HG03439 (cell line): Measurements from ENCODE around the gene MED12L.
"Not testable (repeated sequence)": the region's sequence is repeated elsewhere in the genome, so short reads cannot be mapped to it uniquely, and the experiment has no call there.

Experiments
- ATAC-seq: cut with Tn5 transposase; IDR thresholded peaks from one replicate; pipeline ENCODE4 v1.9.1; 2021; ENCODE audit warnings: mild to moderate bottlenecking, moderate library complexity; ENCODE audit not compliant: unreplicated experiment

The MED12L gene

DNA sequence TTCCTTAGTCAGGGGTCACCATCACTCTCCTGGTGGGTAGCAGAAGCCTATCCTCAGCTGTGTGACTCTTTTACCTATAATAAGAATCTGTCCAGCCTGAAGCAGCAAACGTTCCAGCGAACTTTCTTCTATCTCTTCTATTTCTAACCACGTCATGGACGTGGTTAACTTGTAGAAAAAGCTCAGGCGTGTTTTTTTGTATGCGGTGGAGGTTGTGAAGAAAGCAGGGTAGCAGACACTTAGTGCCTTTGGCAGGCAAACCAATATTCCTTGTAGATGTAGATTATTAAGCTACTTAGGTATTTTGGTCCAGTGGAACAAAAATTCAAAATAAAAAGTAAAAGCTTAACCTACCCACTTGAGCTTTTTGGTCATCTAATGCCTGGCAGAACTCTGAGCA, 149.4 kb downstream of the MED12L start:
- ATAC-seq, result no peak

DNA sequence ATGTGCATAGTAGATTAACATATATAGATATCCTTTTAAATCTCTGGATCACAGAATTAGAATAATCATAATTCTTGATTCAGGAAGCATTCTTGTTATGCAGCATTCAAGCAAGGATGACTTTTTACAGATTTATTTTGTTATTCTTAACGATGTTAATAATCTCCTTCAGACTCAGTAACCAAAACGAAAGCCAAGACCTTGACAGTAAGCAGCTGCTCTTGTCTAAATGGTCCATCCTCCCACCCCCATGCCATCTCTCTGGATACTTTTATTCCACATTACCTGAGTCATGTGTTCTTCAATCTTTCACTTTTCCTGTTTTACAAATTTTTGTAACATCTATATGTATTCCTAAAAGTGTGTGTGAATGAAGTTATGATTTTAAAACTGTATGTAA, 150.9 kb downstream of the MED12L start:
- ATAC-seq, result no peak

DNA sequence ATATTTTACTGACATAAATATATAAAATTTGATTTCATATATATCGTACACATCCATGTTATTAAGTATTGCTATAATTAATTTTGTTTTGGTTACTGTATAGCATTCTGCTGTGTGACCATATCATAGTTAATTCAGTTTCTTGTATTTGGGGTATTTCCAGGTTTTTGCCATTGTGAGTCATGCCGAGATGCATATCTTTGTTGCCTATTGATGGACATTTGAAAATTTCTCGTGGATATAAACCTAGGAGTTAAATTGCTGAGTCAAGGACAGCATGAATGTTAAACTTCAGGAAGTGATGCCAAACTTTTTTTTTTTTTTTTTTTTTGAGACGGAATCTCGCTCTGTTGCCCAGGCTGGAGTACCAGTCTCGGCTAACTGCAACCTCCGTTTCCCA, 151.3 kb downstream of the MED12L start:
- ATAC-seq, result no peak

DNA sequence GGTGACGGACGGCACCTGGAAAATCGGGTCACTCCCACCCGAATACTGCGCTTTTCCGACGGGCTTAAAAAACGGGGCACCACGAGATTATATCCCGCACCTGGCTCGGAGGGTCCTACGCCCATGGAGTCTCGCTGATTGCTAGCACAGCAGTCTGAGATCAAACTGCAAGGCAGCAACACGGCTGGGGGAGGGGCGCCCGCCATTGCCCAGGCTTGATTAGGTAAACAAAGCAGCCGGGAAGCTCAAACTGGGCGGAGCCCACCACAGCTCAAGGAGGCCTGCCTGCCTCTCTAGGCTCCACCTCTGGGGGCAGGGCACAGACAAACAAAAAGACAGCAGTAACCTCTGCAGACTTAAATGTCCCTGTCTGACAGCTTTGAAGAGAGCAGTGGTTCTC, 156.5 kb downstream of the MED12L start:
- ATAC-seq, result not testable (repeated sequence)

DNA sequence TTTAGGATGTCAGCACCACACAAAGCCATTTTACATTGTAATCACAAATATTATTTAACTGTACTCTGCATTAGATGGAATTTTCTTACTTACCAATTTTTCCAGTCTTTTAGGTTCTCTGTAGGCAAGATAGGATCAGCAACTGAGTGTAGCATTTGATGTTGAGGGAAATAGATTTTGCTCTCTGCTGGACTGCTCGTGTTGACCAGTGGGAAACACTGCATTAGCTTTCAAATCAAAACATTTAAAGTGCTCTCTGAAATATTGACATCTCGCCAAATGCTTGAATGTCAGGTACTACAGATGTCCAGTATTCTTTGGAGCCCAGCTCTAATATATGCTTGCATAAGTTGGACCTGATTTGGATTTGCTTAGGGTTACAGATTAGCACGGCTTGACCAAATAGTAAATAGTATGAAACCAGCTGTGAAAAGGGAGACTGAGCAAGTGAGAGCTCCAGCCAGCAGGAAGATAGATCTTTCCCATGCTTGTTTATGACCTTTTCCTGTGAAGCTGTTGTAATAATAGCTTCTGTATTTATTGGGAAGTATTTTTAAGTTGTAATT, 163.4 kb downstream of the MED12L start:
- ATAC-seq, result no peak

DNA sequence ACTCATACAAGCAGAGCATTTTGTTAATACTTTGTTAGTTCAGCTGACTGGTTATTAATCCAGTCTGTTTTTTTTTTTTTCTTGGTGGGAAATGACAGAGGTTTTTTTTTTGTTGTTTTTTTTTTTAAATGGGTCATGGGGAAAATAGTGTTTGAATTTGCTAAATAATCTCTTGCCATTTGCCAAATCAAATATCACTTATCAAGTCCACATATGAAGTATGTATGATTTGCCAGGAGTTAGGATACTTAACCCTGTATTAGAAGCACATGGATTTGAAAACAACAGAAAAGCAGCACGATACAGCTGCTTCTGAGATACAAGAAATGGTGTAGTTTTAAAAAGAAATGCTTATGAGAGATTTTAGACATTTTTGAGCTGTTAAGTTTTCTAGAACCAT, 171.3 kb downstream of the MED12L start:
- no peak for ATAC-seq

DNA sequence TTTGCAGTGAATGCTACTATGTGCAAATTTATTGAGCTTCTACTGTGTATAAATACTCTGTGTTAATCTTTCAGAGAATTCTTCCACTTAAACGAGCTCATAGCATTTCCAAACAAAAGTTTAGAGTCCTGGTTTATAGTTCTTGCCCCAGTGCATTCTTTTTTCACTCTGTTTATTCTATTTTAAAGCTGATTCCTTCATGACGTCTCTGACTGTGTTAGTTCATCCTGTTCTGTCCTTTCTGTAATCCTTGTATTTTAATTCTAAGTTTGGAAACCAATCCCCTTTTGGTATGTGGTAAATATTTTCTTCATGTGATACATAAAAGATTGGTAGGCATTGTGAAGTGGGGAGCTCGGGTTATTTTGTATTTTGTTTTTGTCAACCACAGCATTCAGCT, 174.2 kb downstream of the MED12L start:
- no peak for ATAC-seq

DNA sequence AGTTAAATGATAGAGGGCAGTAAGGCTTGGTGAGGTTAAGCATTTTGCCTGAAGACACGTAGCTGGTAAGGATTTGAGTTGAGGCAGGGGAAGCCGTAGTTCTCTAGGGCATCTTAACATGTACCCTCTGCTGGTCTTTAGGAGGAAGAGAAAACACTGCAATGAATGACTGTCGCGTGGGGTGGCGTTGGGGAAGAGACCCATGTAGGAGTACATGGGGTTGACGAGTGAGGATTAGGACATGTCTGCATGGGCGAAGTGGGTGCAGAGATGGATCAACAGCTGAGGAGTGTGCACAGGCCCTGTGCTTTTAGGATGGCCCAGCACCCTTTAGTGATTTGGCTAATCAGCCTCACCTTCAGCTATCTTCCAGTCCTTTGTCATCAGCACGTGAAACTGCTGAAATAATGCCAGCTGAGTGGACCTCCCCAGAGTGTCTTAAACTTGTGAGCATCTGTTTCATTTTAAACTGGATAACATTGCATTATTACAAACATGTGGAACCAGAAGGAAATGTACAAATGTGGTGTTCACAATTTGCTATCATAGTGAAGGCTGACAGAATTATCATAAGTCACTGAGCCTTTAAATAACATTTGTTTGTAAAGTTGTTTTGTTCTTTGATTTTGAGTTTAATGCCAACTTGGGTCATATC, 177.5 kb downstream of the MED12L start:
- no peak for ATAC-seq

DNA sequence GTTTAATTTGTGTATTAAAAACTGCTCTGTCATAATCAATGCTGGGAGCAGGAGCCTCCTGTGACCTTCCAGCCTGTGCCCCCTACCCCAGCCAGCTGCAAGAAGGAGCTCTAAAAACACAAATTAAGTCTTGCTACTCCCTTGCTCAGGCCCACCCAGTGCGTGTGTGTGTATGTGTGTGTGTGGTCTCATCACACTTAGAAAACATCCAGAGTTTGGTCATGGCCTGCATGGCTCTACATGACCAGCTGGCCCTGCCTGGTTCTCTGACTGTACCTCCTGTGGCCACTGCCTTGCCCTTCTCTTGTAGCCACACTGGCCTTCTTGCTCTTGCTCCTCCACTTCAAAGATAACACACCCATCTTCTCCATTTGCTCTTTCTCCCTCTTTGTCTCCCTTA, 179.1 kb downstream of the MED12L start:
- no peak for ATAC-seq

DNA sequence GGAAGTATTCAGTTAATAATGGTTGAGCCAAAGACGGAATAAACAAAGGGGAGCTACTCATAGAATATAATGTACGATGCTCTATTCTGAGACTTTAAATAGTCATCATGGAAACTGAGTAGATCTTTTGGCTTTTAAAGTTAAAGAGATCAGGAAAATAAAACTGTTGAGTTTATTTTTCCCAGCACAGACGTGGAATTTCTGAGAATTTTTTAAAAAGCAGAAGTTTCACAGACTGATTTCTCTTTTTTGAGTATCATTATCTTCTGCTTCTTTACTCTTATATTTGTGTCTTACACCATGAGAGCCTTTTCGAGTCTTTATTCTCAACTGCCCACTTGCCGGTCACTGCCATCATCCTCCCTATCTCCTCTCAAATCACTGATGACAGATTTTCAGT, 179.7 kb downstream of the MED12L start:
- ATAC-seq, result no peak

DNA sequence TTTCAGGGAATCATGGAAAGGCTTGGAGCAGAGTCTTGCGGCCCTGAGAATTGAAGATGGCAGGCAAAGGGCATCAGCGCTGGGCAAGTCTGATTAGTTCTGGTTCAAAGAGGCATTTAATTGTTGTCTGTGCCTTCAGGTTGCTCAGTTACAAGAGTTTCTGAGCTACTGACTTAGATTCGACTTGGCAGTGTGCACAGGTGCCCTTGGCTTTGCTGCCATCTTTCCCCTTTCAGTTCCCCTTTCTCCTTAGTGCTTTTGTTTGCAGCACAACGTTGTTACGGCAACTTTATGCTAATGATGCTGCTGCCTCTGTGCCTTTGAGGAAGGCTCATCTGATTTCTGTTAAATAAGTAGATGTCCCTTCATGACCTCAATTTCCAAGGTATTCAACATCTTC, 180.4 kb downstream of the MED12L start:
- ATAC-seq, result peak; percentile 99

DNA sequence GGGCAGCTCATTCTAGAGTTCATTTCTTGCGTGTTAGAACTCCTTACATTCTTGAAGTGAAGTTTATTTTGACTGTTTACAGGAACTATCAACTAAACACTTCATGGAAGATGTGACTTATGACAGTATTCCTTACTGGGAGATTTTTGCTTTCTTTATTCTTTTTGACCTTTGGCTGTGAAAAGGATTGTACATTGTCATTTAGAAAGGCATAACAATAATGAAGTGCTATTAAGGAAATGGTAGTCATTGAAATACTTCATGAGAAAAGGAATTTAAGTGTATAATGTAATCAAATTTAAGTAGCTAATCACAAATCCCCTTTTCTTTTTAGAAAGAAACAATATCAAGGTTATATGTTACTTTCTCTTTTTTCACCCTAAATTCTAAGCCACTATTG, 181.6 kb downstream of the MED12L start:
- no peak for ATAC-seq

DNA sequence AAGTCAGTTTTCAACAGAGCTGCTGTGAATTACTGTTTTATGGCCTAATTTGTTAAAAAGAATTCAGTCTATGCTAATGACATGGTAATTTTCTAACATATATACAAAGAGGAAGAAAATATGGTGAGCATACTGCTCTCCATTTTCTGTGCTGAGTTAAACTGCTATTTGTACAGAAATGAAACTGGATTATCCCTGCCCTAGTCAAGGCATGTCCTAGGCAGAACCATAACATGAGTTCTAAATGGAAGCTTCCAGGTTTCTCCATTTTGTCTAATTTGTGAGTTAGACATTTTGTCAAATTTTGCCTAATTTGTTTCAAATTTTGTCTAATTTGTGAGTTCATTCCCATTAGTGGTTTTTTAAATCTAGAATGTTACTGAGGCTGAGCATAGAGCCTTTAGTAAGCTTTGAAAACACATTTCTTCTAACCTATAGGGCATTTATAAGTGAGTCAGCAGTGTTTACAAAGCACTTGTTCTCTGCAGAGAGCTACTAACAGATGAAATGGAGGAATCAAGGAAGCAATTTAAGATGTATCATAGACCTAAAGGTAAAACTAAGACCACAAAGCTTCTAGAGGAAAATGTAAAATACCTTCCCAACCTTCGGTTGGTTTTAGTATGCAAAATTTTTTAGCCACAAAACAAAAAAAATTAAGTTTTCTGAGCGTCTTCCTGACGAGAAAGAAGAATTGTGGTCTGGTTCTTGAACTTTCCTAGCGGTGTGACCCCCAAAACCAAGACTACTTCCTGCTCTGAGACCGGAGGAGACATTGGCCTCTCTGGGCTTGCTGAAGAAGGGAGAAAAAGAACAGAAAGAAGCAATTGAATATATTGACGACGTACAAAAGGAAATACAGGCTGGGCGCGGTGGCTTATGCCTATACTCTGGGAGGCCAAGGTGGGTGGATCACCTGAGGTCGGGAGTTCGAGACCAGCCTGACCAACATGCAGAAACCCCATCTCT, 183.1 kb downstream of the MED12L start:
- ATAC-seq, result peak; percentile 33

DNA sequence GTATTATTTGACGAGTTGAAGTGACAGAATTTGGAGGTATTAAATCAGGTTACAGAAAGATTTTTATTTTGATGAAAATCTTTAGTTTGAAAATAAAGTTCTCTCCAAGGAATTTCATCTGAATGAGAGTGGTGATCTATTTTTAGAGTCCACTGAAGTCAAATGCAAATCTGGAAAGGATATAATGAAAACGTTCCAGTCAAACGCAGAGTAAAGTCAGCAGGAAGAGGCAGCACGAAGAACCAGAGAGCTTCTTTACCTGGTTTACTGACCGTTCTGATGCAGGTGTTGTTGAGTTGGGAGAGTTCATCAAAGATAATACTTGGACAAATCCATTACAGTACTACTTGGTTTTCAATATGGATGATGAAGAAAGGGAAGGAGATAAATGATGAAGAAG, 184.2 kb downstream of the MED12L start:
- ATAC-seq, result no peak

DNA sequence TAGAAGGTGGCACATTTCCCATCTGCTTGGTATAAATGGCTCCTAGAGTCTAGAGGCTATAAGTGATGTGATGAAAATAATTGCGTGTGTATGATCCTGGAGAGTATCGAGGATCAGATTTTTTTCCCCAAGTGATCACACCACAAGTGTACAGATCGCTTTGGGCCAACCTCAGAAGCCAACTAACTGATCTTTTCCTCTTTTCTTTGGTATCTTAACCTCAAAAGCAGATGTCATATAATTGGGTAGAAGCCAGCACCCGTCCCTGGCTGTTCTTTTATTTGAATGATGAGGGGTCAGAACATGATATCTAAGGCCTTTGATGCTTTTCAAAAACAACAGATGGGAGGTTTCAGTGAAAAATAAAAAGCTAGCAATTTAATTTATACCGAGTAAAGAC, 189.6 kb downstream of the MED12L start:
- no peak for ATAC-seq

DNA sequence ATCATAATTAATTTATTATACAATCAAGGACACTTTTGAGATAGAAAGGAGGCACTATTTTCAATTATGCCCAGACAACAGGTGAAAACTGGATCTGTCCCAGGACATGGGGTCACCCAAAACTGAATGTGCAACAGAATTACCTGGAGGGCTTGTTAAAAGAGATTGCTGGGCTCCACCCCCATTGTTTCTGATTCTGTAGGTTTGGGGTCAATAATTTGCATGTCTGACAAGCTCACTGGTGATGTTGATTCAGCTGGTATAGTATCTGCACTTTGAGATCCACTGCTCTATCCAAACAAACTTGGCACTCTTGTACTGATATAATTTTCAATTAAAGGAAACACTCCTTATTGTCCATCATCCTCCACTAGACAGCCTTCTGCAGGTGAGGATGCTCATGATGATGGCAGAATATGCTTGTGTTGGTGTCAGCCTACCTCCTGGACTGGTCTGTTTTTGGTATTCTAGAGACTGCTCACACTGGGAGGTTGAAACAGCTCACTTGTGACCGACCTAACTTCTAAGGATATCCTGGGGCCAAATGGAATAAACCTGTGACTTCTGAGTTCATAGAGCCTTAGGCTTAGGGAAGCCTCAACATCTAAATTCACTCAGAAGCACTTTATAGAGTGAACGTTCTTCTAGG, 190.7 kb downstream of the MED12L start:
- ATAC-seq, result no peak

DNA sequence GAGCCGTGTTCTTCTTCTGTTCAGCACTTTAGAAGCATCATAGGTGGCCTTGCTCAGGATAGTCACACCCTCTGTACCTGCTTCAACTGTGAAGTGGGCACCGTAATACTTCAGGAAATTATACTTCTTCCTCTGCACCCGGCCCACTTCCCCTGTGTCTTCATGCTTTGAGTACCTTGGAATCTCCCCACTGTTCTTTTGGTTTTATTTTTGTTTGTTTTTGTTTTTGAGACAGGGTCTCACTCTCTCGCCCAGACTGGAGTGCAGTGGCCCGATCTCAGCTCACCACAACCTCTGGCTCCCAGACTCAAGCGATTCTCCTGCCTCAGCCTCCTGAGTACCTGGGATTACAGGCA, 191.2 kb downstream of the MED12L start:
- no peak for ATAC-seq

DNA sequence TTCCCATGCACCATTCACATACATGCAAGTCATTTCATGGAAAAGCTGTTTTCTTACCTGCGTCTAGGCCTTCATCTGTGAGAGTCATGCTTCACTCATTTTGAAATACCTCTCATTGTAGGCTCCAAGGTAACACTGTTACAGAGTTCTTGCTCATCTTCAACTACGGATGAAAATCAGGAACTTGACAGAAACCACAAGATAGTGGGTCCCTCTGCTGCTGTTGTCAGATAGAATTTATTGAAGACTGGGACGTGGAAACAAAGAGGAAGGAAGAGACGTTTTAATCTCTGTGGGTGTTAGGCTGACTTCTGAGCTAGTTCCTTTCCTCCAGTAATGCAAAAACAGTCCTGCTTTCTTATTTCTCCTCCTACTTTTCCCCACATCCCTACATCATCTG, 192.8 kb downstream of the MED12L start, which contains the start of gene P2RY14:
P2RY14 (minus strand) TSS at position 313 of the 400 bp plus-strand sequence. CDS start 64,226 bp downstream, outside the sequence.
- no peak for ATAC-seq

DNA sequence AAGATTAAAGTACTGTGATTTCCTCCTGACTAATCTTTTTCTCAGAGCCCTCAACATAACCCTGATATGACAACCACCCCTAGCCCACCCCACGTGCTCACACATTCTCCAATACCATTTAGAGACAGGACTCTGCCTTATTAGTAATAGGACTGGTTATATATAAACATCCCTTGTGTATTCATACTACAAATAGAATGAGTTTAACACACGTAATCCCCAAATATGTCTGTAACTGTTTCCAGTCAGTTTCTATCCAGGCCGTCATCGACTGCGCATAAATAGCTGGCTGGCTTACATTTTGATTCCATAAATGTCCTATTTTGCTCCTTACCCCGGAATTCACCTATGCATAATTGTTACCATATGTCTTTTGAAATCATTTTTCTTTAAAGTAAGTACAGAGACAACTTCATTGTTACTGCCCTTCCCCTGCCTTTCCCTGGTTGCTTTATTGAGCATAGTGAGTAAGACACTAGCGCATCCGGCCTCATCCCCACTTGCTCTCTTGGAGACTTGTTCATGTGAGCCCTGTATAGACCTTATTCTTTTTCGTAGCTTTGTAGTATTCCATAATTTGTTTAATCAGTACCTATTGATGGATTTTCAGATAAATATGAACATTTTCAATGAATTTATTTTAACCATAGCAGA, 196.3 kb downstream of the MED12L start:
- ATAC-seq, result no peak

DNA sequence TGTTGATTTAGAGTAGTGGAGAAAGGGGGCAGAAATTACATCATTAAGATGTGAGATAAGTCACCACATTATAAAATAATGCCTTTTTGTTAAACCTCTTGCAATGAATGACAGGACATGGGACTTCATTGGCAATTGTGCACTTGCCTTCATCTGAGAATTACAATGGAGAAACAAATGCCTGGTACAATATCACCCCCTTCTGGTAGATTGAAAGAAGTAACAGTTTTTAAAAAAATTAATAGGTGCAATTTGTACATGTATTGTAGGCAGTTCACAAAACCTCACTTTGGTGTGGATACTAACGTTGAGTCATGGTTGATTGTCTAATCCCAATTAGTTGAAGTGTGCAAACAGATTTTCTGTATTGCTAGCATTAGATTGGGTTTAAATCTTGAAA, 197.5 kb downstream of the MED12L start:
- no peak for ATAC-seq

DNA sequence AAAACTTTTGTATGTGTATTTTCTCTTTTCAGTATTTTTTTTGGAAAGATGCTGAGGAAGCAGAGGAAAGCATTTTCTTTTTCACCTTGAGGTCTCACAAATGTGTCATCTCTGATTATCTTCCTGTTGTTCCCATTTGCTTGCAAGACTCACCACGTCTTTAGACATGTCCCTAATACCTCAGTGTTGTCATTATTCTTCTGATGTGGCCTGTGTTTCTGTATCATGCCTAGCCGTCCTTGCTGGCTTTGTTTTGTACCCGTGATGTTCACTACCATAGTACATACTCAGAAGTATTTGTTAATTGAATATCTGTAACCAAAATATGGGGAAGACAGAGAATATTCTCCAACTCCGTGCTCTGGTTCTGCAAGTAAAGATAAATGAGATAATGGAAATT, 197.9 kb downstream of the MED12L start:
- ATAC-seq, result no peak
